Activated CD4-positive, alpha-beta T cell treated with anti-CD3 and anti-CD28 coated beads, Interleukin-2, amount 10 ng/mL, durations not matched to agents 24 days and 14 days (primary cell): Measurements from ENCODE around the gene SHB. TPM values are rescaled to one million over a fixed set of nuclear protein-coding genes. Genes with fewer than 3 reads are reported as not detected.
"Not testable (repeated sequence)": the region's sequence is repeated elsewhere in the genome, so short reads cannot be mapped to it uniquely, and the experiment has no call there.

Experiments
- DNase-seq: peaks from one replicate; pipeline ENCODE4 v3.0.0; 2022
- H3K27ac Mint-ChIP-seq: one replicate; pipeline ENCODE4 v1.8.0; 2022; ENCODE audit warnings: mild to moderate bottlenecking, mixed read lengths
- H3K27me3 Mint-ChIP-seq: one replicate; pipeline ENCODE4 v1.8.0; 2022; ENCODE audit warnings: mixed read lengths
- H3K36me3 Mint-ChIP-seq: one replicate; pipeline ENCODE4 v1.8.0; 2022; ENCODE audit warnings: low read depth, mild to moderate bottlenecking, mixed read lengths
- H3K4me1 Mint-ChIP-seq: one replicate; pipeline ENCODE4 v1.8.0; 2021; ENCODE audit warnings: mixed read lengths
- H3K4me3 Mint-ChIP-seq: one replicate; pipeline ENCODE4 v1.8.0; 2022; ENCODE audit warnings: mild to moderate bottlenecking, moderate library complexity, mixed read lengths
- H3K9me3 Mint-ChIP-seq: one replicate; pipeline ENCODE4 v1.8.0; 2021; ENCODE audit warnings: mixed read lengths
- intact Hi-C: fragments of 100-400 bp; cut with micrococcal nuclease; formaldehyde crosslinking; loops from one replicate; pipeline ENCODE4 v1.15.1; 2023
- total RNA-seq: library from RNA; stranded (reverse); gene quantifications from 2 replicates; pipeline ENCODE4 v1.2.3, GENCODE V29; 2022

The SHB gene
- total RNA-seq, 1 donor from 2014 or later, result 2.1 TPM

DNA sequence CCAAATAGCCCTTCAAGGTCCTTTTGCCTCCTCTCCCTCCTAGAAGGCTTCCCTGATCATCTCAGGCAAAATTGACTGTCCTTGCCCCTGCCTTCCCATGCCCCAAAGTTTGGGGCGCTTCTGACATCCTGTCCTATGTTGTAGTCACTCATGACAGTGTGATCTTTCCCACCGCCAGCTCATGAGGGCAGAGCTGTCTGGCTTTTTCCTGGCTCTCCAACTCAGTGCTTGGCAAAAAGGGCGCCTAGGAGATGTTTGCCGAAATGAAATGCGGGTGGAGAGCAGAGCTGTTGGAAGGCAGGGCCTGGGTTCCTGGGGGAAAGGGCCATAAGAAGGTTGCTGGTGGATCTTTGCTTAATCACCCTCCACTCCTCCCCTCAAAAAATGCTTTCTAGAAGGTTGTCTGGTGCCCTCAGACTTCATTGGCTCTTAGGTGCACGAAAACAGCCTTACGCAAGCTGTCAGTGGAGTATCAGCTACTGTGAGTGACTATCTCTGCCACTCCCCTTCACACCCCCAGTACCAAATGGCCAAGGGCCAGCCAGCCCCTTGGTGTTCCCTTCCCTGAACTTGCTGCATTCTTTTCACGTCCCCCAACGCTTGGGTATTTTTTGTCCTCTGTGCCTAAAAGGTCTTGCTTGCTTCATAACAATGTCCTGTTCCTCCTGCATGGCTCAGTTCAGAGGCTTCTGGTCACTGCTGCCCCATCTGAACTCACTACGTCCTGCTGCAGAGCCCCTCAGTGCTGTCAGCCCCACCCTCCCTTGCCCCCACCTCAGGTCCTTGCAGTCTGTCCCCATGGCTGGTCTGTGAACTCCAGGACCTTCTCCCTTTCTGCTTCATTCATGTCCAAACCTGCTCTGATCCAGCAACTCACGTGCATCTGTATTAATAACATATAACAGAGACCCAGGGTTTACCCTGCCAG, 162.5 kb downstream of the SHB start:
- Mint-ChIP-seq H3K27ac (no peak overlapping the region), H3K27me3 (peaks cover 9% of the 10 kb centered on the region), H3K36me3 (no peaks in the 10 kb centered on the region), H3K9me3 (no peaks in the 10 kb centered on the region), H3K4me3 (no peak overlapping the region), H3K4me1 (peaks cover 17% of the 10 kb centered on the region)
- no peak for DNase-seq
- intact Hi-C loops, result loop anchor here (10.0 kb wide), 1 partner anchor 488 kb away; the partner anchor contains the start of gene ALDH1B1

DNA sequence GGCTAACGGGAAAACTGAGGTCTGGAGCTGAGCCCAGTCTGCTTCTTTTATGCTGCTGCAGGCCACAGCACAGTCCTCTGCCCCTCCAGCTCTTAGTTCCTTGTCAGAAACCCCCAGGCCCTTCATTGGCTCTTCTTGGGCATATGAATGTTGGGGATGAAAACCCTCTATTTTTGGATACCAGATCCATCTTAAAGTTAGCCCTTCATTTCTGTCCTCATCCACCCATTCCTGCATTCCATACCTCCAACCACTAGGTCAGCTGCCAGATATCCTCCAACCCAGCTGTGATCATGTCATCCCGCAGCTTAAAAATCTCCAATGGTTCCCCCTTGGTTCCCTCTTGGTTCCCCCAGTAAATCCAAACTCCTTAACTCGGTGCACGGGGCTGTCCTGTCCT, 163.3 kb downstream of the SHB start:
- Mint-ChIP-seq H3K9me3 (no peaks in the 10 kb centered on the region), H3K4me1 (peaks cover 18% of the 10 kb centered on the region), H3K4me3 (no peak overlapping the region), H3K27me3 (peaks cover 9% of the 10 kb centered on the region), H3K36me3 (no peaks in the 10 kb centered on the region), H3K27ac (no peak overlapping the region)
- no peak for DNase-seq
- intact Hi-C loops, result loop anchor here (2.0 to 10.0 kb wide), 4 partner anchors 105 to 489 kb away; partner anchors contain the start of genes ALDH1B1, DCAF10 and SHB

DNA sequence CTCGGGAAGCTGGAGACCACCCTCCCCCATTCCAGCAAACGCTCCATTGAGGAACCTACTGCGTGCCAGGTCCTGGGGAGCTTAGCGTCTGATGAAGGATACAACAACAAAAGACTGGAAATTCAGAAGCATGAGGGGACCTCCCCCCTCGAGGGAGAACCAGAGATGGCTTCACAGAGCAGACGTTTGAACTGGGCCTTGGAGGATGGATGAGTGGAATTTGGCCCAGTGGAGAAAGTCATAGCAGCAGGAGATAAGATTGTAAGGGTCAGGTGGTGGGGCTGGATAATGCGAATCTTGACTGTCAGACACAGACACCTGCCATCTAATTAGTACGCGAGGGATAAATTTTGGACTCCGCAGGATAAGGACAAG, 163.9 kb downstream of the SHB start:
- H3K4me3 Mint-ChIP-seq, result peak overlapping the region; percentile 90
- H3K27ac Mint-ChIP-seq, result no peak overlapping the region
- no peak for DNase-seq
- H3K9me3 Mint-ChIP-seq, result no peaks in the 10 kb centered on the region
- peaks cover 20% of the 10 kb centered on the region for H3K4me1 Mint-ChIP-seq
- no peaks in the 10 kb centered on the region for H3K36me3 Mint-ChIP-seq
- H3K27me3 Mint-ChIP-seq, result peaks cover 9% of the 10 kb centered on the region
- intact Hi-C loops, result loop anchor here (2.0 to 10.0 kb wide), 4 partner anchors 104 to 490 kb away; partner anchors contain the start of genes ALDH1B1, DCAF10 and SHB

DNA sequence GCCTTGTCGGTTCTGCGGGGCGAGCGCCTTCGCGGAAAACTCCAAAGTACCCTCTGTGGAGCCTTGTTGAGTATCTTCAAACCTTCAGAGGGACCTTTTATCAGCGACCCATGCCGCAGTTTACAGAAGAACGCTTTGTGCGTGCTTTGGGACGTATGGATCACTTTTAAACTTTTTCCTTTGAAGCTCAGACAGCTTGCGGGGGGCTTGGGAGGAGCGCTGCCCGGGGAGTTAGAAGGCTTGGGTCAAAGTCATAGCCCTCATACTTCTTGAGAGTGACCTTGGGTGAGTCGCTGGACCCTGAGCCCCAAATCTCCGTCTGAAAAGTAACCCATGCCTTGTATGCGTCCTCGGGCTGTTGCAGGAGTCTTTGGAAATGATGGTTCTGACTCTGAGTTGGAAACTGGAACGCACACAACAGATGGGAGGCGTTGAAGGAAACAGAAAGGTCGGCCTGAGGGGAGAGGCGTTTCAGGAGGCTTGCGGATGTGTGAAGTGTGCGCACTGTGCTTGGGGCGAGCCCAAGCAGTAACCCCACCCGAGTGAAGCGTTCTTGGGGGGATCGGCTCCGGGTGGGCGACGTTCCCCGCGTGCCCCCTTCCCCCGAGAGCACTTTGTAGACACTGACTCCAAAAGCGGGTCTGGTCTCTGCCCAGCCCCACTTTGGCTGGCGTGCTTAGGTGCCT, 164.4 kb downstream of the SHB start:
- intact Hi-C loops, result loop anchor here (1.0 to 10.0 kb wide), 8 partner anchors 48 to 490 kb away; partner anchors contain the start of genes ALDH1B1, DCAF10, EXOSC3 and POLR1E
- peaks cover 9% of the 10 kb centered on the region for H3K27me3 Mint-ChIP-seq
- H3K9me3 Mint-ChIP-seq, result no peaks in the 10 kb centered on the region
- peak overlapping the region; percentile 90 for H3K4me3 Mint-ChIP-seq
- no peak for DNase-seq
- H3K27ac Mint-ChIP-seq, result peak overlapping the region; percentile 95
- peaks cover 20% of the 10 kb centered on the region for H3K4me1 Mint-ChIP-seq
- H3K36me3 Mint-ChIP-seq, result peaks cover 1% of the 10 kb centered on the region

DNA sequence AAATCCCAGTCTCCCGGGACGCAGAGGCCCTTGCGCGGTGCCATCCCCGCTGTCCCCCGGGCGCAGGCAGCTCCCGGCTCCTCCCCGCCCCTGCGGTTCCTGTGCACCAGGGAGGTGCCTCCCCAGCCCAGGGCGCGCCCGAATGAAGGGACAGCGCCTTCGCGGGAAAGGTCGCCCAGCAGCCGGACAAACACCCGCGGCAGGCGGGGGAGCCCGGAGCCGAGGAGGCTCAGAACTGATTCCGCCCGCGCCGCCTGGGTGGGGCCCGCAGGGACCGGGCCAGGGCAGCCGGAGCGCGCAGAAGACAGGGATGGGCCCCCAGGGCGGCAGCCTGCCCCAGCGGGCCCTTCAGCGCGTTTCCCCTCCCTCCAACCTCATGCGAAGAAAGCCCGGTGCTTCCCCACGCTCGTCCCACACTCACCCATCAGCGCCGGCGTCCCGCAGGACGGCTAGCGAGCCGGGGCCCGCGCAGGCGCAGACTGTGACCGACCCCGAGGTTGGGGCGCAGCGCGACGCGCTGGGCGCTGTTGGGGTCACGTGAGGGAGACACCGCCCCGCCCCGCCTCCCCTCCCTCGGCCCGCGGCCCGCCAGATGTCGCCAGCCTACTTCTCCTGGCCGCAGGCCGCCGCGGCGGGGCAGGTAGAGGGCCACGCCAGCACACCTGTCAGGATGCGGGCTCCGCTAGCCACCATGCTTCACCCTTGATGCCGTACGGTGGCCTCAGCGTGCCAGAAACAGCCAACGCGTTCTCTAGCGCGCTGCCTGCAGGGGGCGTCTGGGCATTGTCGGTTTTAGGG, 165.2 kb downstream of the SHB start, which contains the start of gene SLC25A51:
Gene SLC25A51 (minus strand): TSS at position 481 of the 798 bp plus-strand sequence. CDS start 15,577 bp downstream, outside the sequence.
- Mint-ChIP-seq H3K4me3 (peak within 1 kb of the TSS; percentile 90), H3K27me3 (peaks cover 9% of the 10 kb centered on the region)
- intact Hi-C loops, result loop anchor here (1.0 to 10.0 kb wide), 9 partner anchors 48 to 491 kb away; partner anchors contain the start of genes ALDH1B1, DCAF10, EXOSC3 and POLR1E

DNA sequence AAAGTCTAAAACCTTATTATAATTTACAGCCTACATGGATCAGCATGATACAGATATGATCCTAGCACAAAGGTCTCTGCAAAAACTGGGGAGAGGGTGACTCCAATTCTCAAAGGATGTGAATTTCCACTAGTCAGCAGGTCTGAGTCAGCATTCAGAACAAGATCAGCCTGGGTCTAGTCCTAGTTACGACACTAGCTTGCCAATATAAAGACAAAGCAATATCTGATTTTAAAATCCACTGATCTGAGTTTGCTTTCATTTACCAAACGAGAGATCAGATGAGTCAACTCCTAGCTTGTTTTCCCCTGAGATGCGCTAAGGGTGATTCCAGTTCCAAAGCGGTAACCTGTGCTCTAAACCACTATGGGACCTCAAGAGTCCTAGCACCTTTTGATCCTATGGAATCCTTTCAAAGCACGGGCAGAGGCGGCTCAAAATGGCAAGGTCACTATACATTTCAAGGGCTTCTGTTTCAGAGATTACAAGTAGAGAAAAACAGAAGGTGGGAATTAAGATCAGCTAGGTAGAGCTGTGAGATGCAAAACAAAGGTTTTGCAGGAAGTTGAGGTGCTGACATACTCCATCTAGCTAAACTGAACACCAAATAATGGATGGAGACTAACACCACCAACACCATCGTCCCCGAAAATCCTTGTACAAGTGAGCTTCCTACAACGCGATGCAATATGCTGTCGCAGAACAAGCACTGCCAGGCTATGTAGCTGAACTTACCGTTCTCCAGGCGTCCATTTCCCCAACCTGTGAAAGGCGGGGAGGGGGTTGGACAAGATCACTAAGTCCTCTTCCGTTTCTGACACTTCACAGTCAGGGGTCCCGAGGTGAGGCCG, 166.0 kb downstream of the SHB start:
- intact Hi-C loops, result loop anchor here (2.0 to 10.0 kb wide), 3 partner anchors 49 to 492 kb away; partner anchors contain the start of genes ALDH1B1 and TRMT10B
- Mint-ChIP-seq H3K4me3 (peak overlapping the region; percentile 90), H3K9me3 (no peaks in the 10 kb centered on the region)

More for the DNA sequence above, 165.2 kb downstream of the SHB start, which contains the start of gene SLC25A51:
- Mint-ChIP-seq H3K4me1 (peaks cover 19% of the 10 kb centered on the region), H3K36me3 (peaks cover 7% of the 10 kb centered on the region), H3K27ac (peak within 1 kb of the TSS; percentile 95), H3K9me3 (no peaks in the 10 kb centered on the region)
- peak; percentile 98 for DNase-seq

DNA sequence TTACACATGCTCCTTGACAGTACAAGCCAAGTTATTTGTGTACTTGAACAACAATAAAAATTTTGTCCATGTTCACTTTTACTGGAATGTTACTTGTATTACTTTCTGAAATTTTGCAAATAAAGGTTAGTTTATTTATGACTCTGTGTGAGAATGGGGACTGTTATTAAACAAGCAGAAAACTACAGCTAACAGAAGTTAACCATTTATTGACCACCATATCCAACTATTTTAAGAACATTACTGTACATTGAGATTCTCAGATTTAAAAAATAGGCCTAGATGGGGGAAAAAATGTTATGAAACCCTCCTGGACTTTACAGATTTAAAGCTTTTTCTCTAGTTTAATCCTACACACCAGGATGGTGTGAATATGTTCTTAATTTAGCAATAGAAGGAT, 166.9 kb downstream of the SHB start:
- H3K27ac Mint-ChIP-seq, result no peak overlapping the region
- intact Hi-C loops, result loop anchor here (2.0 to 10.0 kb wide), 3 partner anchors 50 to 493 kb away; partner anchors contain the start of genes ALDH1B1 and TRMT10B
- peaks cover 13% of the 10 kb centered on the region for H3K36me3 Mint-ChIP-seq
- H3K27me3 Mint-ChIP-seq, result peaks cover 9% of the 10 kb centered on the region
- peak overlapping the region; percentile 26 for H3K4me3 Mint-ChIP-seq
- no peak for DNase-seq
- H3K9me3 Mint-ChIP-seq, result no peaks in the 10 kb centered on the region
- peaks cover 20% of the 10 kb centered on the region for H3K4me1 Mint-ChIP-seq

More for the DNA sequence above, 166.0 kb downstream of the SHB start:
- DNase-seq, result peak; percentile 62
- H3K27ac Mint-ChIP-seq, result peak overlapping the region; percentile 90
- peaks cover 9% of the 10 kb centered on the region for H3K27me3 Mint-ChIP-seq
- H3K4me1 Mint-ChIP-seq, result peaks cover 18% of the 10 kb centered on the region
- H3K36me3 Mint-ChIP-seq, result peaks cover 9% of the 10 kb centered on the region

DNA sequence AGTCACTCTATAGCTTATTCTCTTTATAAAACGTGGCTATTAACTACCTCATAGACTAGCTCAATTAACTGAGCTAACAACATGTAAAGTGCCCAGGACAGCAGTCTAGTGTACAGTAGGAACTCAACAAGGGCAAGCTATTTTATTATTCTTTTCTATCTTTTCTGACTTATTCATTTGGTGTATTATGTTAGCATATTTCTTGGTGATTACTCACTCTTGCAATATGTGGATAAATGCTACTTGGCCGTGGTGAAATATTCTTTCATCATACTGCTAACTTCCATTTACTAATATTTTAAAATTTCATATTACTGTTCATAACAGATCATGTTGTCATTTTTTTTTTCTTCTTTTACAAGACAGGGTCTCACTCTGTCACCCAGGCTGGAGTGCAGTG, 170.0 kb downstream of the SHB start:
- DNase-seq, result no peak
- Mint-ChIP-seq H3K4me3 (no peak overlapping the region), H3K4me1 (peaks cover 16% of the 10 kb centered on the region), H3K9me3 (no peaks in the 10 kb centered on the region), H3K36me3 (peaks cover 37% of the 10 kb centered on the region), H3K27me3 (no peaks in the 10 kb centered on the region), H3K27ac (no peak overlapping the region)
- intact Hi-C loops, result no loop called here

DNA sequence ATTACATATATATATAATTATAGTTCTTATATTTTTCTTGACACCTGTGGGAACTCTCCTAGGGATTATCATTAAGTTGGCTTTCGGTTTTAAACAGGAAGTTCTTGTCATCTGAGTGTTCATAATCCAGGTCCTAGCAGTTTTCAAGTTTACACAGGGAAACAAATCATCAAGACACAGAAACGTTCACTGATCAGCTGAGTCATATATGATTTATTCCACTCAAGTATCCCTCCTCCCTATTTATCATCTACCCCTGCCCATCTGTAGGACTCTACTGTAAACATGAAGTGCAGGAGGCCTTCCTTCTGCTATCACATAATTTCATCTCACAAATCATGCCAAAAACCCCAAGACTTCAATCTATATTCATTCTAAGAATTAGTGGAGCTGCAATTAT, 171.4 kb downstream of the SHB start:
- Mint-ChIP-seq H3K27ac (no peak overlapping the region), H3K4me1 (peaks cover 14% of the 10 kb centered on the region), H3K27me3 (no peaks in the 10 kb centered on the region), H3K4me3 (no peak overlapping the region), H3K36me3 (peaks cover 47% of the 10 kb centered on the region), H3K9me3 (no peaks in the 10 kb centered on the region)
- no peak for DNase-seq
- intact Hi-C loops, result no loop called here

DNA sequence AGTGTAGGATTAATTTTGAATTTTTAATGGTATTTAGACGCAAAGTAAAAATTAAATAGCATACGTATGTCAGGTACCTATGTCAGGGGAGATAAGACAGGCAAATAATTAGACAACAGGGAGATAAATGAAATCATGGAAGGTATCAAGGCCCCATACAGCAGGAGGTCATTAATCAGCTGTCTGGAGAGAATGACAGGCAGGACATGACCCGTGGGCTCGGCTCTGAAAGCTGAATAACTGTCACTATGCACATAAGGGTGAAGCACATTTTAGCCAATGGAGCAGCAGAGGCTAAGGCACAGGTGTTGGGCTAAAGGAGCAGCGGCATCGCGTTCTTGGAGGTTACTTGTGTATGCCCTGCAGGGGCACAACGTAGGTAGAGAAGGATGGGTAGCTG, 177.0 kb downstream of the SHB start:
- intact Hi-C loops, result no loop called here
- no peak overlapping the region for H3K27ac Mint-ChIP-seq
- H3K36me3 Mint-ChIP-seq, result peaks cover 62% of the 10 kb centered on the region
- no peak overlapping the region for H3K4me3 Mint-ChIP-seq
- H3K27me3 Mint-ChIP-seq, result no peaks in the 10 kb centered on the region
- H3K9me3 Mint-ChIP-seq, result no peaks in the 10 kb centered on the region
- peaks cover 3% of the 10 kb centered on the region for H3K4me1 Mint-ChIP-seq
- no peak for DNase-seq

DNA sequence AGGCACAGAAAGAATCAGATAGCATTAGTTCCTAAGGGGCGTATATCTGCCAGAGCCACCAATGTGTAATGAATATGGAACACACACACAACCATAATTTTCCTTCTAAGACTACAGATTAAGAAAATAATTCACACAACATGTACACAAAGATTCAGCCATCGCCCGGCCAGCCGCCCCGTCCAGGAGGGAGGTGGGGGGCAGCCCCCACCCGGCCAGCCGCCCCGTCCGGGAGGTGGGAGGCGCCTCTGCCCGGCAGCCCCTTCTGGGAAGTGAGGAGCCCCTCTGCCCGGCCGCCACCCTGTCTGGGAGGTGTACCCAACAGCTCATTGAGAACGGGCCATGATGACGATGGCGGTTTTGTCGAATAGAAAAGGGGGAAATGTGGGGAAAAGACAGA, 178.0 kb downstream of the SHB start:
- DNase-seq, intact Hi-C loops, H3K4me1 Mint-ChIP-seq, H3K9me3 Mint-ChIP-seq, H3K27me3 Mint-ChIP-seq, H3K27ac Mint-ChIP-seq, H3K4me3 Mint-ChIP-seq: not testable (repeated sequence)
- H3K36me3 Mint-ChIP-seq, result peaks cover 61% of the 10 kb centered on the region

DNA sequence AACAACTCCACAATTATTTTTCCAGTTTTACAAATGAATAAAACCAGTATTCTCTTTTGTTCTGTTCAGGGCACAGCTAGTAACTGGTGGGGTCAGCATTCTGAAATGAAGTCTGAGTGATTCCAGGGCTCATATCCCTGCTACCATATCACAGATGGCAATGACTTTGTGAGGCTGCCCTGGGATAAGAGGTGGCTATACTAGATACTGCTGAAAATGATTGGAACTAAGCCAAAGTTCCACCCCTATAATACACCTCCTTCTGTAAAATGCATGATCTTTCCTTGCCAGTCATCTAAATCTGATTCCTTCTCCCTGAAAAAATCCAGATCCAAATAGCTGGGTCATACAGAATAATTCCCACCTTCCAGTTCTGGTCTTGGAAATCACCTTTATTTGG, 179.5 kb downstream of the SHB start:
- intact Hi-C loops, result no loop called here
- H3K4me1 Mint-ChIP-seq, result peaks cover 8% of the 10 kb centered on the region
- no peak for DNase-seq
- no peaks in the 10 kb centered on the region for H3K9me3 Mint-ChIP-seq
- no peak overlapping the region for H3K4me3 Mint-ChIP-seq
- no peaks in the 10 kb centered on the region for H3K27me3 Mint-ChIP-seq
- peaks cover 59% of the 10 kb centered on the region for H3K36me3 Mint-ChIP-seq
- H3K27ac Mint-ChIP-seq, result no peak overlapping the region
